A549 treated with dexamethasone at 1 μM for 4 hours (cell line): ENCODE measurements around the gene PGGHG. TPM values are rescaled to one million over a fixed set of nuclear protein-coding genes. Genes with fewer than 3 reads are reported as not detected.

Source experiments
- total RNA-seq: library from RNA; stranded (reverse); fragments of 200-300 nt; extraction: Qiagen RNA extraction; gene quantifications from 5 replicates; pipeline ENCODE4 v1.2.3, GENCODE V29; 2022

Gene PGGHG
- 5.1 to 11.1 TPM (median 9.9 TPM) in 5 replicates for total RNA-seq

DNA sequence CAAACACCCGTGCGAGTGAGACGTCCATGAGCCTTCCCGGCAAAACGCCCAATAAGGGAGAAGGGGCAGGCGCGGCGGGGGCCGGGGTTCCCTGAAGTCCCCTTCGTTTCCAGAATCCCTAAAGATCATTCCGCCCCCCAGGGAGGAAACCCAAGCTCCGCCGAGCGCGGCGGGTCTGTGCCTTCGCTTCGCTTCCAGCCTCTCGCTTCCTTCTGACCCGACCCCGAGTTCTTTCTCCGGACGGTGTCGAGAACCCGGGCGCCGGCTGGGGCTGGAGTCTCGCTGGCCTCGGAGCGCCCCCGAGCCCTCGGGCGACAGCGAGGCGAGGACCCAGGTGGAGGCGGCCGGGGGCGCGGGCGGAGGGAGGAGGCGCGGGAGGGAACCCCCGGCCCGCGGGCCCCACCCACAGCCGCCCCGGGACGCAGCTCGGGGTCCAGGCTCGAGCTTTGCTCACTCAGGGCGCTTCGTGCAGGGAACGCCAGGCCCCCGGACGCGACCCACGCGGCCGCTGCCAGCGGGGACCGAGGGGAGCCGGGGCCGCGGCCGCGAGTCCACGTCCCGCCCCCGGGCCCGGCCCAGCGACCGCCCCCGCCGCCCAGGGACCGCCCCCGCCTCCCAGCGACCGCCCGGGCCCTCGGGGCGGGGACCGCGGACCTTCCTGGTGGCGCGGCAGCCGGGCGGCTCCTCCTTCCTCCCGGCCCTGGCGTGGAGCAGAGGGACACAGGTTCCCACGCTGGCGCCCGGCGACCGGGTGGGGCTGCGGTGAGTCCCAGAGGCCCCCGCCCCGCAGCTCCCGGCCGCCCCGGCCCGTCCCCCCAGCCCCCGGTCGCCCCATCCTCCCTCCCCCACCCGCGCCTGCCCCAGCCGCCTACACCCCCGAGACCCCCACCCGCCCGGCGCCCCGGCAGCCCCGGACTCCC lies at the start of gene PGGHG:
PGGHG (plus strand) TSS at position 649 of the 920 bp plus-strand sequence. CDS start 691 bp downstream, outside the sequence.

DNA sequence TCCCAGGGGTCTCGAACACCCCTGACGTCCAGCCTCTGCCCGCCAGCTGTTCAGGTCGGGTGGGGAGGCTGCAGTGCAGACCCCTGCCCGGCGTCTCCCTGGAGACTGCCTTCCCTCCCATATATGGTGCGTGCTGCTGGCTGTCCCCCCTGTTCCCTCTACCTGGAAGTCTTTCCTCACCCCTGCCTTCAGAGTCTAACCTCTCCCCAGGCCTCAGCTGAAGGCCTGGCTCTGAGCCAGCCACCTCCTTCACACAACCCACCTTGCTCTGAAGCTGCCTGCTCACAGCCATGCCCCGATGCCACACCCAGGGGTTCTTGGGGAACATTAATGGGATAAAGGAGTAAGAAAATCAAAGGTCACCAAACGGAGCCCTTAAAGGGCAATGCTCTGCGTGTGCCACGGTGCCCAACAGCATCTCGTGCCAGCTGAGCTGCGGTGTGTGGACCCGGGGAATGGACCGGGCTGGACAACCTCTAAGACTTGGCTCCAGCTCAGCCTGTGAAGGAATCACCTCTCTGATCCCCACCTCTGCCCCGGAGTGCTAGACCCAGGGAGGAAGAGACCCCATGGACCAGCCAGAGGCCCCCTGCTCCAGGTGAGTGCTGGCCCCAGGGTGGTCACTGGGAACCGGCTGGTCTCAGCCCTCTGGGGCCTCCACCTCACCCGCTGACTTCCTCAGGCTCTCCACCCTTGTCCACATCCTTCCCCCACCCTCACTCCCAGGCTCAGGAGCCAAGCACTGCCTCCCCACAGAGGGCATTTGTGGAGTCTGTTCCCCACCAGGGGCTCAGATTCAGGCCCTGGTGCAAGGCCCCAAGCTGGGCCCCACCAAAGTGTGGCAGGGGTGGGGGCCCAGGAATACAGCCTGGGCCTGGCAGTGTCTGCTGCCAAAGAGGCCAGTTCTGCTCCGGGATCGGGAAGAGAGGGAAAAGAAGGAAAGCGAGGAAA lies 10.7 kb upstream of the PGGHG start, which contains the start of gene NLRP6:
NLRP6 (plus strand) TSS at position 407 of the 951 bp plus-strand sequence; CDS start at position 570, 163 bp downstream.

DNA sequence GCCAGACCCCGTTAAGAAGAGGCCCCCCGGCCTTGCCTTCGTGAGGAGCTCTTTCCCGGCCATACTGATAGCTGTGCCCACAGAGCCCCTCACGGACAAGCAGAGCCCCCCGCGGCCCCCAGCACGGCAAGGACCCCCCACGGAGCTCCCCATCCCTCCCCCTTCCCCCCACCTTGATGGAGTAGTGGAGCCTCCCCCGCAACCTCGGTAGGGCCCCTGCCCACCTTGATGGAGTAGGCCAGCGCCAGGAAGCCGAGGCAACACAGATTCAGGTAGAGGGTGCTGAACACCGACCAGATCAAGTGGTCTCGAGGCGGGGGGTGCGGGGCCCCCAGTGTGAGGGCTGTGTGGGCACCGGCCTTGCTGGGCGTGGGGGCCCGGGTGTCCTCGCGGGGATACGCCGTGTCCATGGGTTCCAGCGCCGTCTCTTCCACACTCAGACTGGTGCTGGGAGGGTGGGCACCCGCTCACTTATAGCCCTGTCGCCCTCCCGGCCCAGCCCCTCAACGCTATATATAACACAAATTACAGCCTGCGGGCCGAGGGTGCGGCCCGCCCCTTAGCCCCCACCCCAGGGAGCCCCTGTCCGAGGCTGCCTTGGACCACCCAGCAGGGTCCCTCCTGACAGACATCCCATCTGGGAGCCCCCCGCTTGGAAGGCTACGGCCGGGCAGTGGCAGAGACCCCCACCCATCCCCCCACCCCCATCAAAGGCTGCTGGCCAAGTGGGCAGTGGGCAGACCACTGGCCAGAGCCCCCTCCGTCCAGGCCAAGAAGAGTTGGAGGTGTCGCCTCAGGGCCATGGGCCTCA lies 10.4 kb downstream of the PGGHG start, which contains the start of gene IFITM5:
IFITM5 (minus strand) TSS at position 446 of the 811 bp plus-strand sequence; CDS start at position 410, 36 bp downstream.

DNA sequence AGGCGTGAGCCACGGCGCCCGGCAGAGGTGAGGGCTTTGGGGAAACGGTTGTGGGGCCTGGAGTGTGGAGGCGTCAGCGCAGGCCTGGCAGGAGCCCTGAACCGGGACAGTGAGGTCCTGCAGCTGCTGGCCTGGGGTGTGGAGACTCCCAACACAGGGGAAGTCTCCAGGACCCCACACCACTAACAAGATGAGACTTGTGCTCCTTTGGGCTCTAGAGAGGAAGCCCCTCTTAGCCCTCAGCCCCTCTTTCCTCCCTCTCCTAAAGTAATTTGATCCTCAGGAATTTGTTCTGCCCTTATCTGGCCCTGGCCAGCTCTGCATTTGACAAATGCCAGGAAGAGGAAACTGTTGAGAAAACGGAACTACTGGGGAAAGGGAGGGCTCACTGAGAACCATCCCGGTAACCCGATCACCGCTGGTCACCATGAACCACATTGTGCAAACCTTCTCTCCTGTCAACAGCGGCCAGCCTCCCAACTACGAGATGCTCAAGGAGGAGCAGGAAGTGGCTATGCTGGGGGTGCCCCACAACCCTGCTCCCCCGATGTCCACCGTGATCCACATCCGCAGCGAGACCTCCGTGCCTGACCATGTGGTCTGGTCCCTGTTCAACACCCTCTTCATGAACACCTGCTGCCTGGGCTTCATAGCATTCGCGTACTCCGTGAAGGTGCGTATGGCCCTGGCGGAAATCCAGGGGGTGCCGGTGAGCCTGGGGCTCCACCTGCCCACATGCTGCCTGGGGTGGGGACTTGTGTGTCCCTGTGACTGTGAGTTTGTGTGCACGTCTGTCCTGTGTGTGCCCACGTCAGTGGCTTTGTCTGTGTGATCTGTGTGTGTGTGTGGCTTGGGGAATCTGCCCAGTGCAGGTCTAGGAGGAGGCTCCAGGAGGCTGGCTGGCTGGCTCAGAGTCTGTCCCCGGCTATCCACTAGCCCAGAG lies 19.1 kb downstream of the PGGHG start, which contains the start of gene IFITM2:
IFITM2 (plus strand) TSS at position 51 of the 943 bp plus-strand sequence; CDS start at position 428, 377 bp downstream.

DNA sequence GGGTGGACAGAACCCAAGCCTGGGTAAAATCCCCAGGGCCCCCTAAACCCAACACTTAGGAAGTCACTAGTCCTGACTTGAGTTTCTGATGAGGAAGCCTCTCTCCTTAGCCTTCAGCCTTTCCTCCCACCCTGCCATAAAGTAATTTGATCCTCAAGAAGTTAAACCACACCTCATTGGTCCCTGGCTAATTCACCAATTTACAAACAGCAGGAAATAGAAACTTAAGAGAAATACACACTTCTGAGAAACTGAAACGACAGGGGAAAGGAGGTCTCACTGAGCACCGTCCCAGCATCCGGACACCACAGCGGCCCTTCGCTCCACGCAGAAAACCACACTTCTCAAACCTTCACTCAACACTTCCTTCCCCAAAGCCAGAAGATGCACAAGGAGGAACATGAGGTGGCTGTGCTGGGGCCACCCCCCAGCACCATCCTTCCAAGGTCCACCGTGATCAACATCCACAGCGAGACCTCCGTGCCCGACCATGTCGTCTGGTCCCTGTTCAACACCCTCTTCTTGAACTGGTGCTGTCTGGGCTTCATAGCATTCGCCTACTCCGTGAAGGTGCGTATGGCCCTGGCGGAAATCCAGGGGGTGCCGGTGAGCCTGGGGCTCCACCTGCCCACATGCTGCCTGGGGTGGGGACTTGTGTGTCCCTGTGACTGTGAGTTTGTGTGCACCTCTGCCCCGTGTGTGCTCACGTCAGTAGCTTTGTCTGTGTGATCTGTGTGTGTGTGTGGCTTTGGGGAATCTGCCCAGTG lies 25.0 kb downstream of the PGGHG start, which contains the start of gene IFITM1:
IFITM1 (plus strand) TSS at position 254 of the 767 bp plus-strand sequence; CDS start at position 385, 131 bp downstream.

Other genes starting within 250 kb of the PGGHG start
- not detected in 5 replicates for gene SCGB1C1, start 96.0 kb upstream of the PGGHG start, total RNA-seq
- 38.1 to 45.7 TPM (median 44.2 TPM) in 5 replicates for gene BET1L, start 81.7 kb upstream of the PGGHG start, total RNA-seq
- 119 to 131 TPM (median 127 TPM) in 5 replicates for gene RIC8A, start 81.4 kb upstream of the PGGHG start, total RNA-seq
- gene SIRT3, start 52.8 kb upstream of the PGGHG start, total RNA-seq = 18.7 to 23.5 TPM (median 22.9 TPM) in 5 replicates
- gene PSMD13, start 52.1 kb upstream of the PGGHG start, total RNA-seq = 140 to 183 TPM (median 153 TPM) in 5 replicates
- gene NLRP6, start 10.7 kb upstream of the PGGHG start, total RNA-seq = not detected in 5 replicates
- gene IFITM5, start 10.4 kb downstream of the PGGHG start, total RNA-seq = not detected in 5 replicates
- gene IFITM2, start 18.7 kb downstream of the PGGHG start, total RNA-seq = 55.1 to 67.8 TPM (median 66.9 TPM) in 5 replicates
- gene IFITM1, start 24.9 kb downstream of the PGGHG start, total RNA-seq = 0.17 to 0.61 TPM (median 0.22 TPM) in 5 replicates
- gene IFITM3, start 31.7 kb downstream of the PGGHG start, total RNA-seq = 23.7 to 32.8 TPM (median 29.5 TPM) in 5 replicates
- gene B4GALNT4, start 80.4 kb downstream of the PGGHG start, total RNA-seq = 7.8 to 18.0 TPM (median 14.8 TPM) in 5 replicates
- 26.9 to 37.1 TPM (median 35.4 TPM) in 5 replicates for gene PKP3, start 105.1 kb downstream of the PGGHG start, total RNA-seq
- gene SIGIRR, start 125.9 kb downstream of the PGGHG start, total RNA-seq = 57.7 to 86.6 TPM (median 78.8 TPM) in 5 replicates
- 0.52 to 1.2 TPM (median 0.66 TPM) in 5 replicates for gene ANO9, start 152.9 kb downstream of the PGGHG start, total RNA-seq
- gene PTDSS2, start 161.2 kb downstream of the PGGHG start, total RNA-seq = 28.7 to 46.7 TPM (median 45.6 TPM) in 5 replicates
- gene RNH1, start 218.1 kb downstream of the PGGHG start, total RNA-seq = 123 to 178 TPM (median 165 TPM) in 5 replicates
- 111 to 166 TPM (median 143 TPM) in 5 replicates for gene HRAS, start 246.4 kb downstream of the PGGHG start, total RNA-seq
- gene LRRC56, start 248.4 kb downstream of the PGGHG start, total RNA-seq = 0.52 to 1.1 TPM (median 0.98 TPM) in 5 replicates